Measurements from ENCODE around the gene TXNRD2.

Gene TXNRD2

DNA sequence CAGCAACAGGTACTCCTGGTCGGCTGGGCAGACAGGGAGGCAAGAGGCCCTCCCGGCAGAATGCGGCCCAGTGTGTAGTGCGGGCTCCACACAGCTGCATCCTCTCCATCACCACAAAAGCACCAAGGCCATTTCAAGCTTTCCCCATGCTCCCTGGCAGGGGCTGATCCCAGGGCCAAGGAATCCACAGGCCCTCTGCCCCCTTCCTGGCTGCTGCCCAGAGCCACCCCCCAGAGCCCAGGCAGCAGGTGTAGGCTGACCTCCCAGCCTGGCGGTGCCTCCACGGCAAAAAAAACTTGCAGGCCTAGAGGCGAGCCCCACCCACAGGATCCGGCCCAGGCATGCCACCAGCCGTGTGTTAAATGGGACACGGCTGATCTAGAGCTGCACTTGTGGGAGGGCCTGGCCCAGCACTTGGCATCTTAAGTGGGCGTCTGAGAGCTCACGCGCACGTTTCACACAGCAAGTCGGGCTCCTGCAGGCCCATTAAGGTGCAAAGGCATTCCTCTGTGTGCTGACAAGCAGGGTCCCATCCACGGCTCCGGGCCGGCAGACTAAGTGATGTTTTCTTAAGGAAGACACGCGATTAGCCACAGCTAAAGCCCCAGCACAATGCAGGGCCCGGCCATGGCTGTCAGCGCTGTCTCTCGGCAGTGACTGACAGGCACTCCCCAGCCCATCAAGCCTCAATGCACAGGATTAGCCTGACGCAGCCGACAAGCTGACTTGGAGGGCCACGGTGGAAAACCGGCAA, 67.1 kb downstream of the TXNRD2 start:
- TF ChIP-seq CTCF (IDR thresholded peaks at IDR 0.05; ENCODE audit: low read depth, low read length), result no peak
- H3K4me3 ChIP-seq (ENCODE audit: low read depth, low read length), result no peak overlapping the region

DNA sequence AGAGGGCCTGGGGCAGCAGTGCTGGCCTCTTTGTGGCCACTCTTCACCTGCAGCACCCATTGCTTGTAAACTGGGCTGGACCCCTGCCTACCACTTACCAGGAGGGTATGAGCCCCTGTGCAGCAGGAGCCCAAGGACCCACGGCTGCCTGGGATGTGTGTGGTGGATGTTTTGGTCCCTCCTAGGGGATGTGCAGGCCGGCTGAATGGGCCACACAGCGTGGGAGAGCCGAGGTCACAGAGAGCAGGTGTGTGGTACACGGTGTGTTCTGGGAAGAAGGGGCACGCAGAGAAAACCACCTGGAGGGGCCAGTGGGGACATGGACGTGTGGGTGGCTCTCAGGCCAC, 67.7 kb downstream of the TXNRD2 start:
- TF ChIP-seq CTCF (IDR thresholded peaks at IDR 0.05; ENCODE audit: low read depth, low read length), result no peak
- no peak overlapping the region for H3K4me3 ChIP-seq (ENCODE audit: low read depth, low read length)

- H3K4me3 ChIP-seq (ENCODE audit: low read depth, low read length), result no peak overlapping the region
- no peak for TF ChIP-seq CTCF (IDR thresholded peaks at IDR 0.05; ENCODE audit: low read depth, low read length)
Observed at GRCh38 chr22:19873138-19873959, 68.3 kb downstream of the TXNRD2 start.

GRCh38 chr22:19872779-19873137, 68.9 kb downstream of the TXNRD2 start:
- TF ChIP-seq CTCF (IDR thresholded peaks at IDR 0.05; ENCODE audit: low read depth, low read length), result no peak
- H3K4me3 ChIP-seq (ENCODE audit: low read depth, low read length), result no peak overlapping the region

- no peak overlapping the region for H3K4me3 ChIP-seq (ENCODE audit: low read depth, low read length)
- no peak for TF ChIP-seq CTCF (IDR thresholded peaks at IDR 0.05; ENCODE audit: low read depth, low read length)
Observed at GRCh38 chr22:19871845-19872778, 69.5 kb downstream of the TXNRD2 start.

DNA sequence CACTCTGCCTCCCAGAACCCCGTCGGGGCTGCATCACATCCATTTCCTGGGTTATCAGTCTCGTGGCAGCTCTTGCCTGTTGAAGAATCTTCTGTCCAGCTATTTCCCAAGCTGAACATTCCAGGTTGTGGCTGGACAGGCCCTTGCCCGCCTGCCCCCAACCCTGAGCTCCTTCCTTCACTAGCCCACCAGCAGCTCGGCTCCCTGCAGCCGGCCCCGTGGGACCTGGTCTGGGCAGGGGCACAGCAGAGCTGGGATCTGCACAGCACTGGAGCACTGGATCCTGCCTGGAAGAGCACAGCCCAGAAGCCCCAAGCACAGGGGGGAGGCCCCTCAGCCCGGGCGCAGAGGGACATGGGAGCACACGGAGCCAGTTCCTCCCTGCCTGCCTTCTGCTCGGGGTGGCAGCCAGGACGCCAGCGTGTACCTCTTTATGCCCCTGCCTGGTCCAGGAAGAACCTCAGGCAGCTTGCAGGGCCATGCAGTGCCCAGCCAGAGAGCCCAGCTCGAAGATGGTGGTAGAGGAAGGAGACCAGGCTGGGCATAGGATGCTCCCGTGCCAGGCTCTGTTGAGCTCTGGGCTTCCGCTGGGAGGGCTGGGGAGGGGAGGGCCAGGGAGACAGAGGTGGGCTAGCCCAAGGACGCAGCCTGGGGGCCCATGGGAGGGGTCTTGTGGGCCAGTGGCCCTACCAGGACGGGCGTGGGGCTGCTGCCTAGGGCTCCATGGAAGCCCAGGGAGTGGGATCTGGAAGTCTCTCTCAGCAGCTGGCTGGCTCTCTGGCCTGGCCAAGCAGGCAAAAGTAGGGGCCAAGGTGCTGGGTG, 70.4 kb downstream of the TXNRD2 start:
- no peak for TF ChIP-seq CTCF (IDR thresholded peaks at IDR 0.05; ENCODE audit: low read depth, low read length)
- H3K4me3 ChIP-seq (ENCODE audit: low read depth, low read length), result no peak overlapping the region

All from WI38 (cell line).